Central memory CD8-positive, alpha-beta T cell (primary cell): ENCODE results near the gene MBNL1.

Source experiments
- ATAC-seq: fragments of 150-1000 bp; cut with Tn5 transposase; replicated peaks from 2 replicates; pipeline ENCODE4 v1.10.0; 2022; ENCODE audit warnings: mild to moderate bottlenecking, moderate FRiP score, moderate number of reproducible peaks; ENCODE audit not compliant: poor library complexity, severe bottlenecking; ENCODE audit errors: extremely low read depth
- DNase-seq, 2 donors: peaks; one replicate each; pipeline ENCODE4 v3.0.0; 2021; ENCODE audit warnings: low spot score in 2 of 2
- H3K27ac Mint-ChIP-seq: one replicate; pipeline ENCODE4 v1.8.0; 2022; ENCODE audit warnings: low read depth, mild to moderate bottlenecking, moderate library complexity, mixed read lengths
- H3K27me3 Mint-ChIP-seq: one replicate; pipeline ENCODE4 v1.8.0; 2022; ENCODE audit warnings: mixed read lengths
- H3K36me3 Mint-ChIP-seq: one replicate; pipeline ENCODE4 v1.8.0; 2022; ENCODE audit warnings: mild to moderate bottlenecking, moderate library complexity, mixed read lengths; ENCODE audit not compliant: insufficient read depth
- H3K4me1 Mint-ChIP-seq: one replicate; pipeline ENCODE4 v1.8.0; 2022; ENCODE audit warnings: mixed read lengths
- H3K4me3 Mint-ChIP-seq: one replicate; pipeline ENCODE4 v1.8.0; 2022; ENCODE audit warnings: mild to moderate bottlenecking, moderate library complexity, mixed read lengths
- H3K9me3 Mint-ChIP-seq: one replicate; pipeline ENCODE4 v1.8.0; 2022; ENCODE audit warnings: mixed read lengths

Gene MBNL1, protein sequence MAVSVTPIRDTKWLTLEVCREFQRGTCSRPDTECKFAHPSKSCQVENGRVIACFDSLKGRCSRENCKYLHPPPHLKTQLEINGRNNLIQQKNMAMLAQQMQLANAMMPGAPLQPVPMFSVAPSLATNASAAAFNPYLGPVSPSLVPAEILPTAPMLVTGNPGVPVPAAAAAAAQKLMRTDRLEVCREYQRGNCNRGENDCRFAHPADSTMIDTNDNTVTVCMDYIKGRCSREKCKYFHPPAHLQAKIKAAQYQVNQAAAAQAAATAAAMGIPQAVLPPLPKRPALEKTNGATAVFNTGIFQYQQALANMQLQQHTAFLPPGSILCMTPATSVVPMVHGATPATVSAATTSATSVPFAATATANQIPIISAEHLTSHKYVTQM

DNA sequence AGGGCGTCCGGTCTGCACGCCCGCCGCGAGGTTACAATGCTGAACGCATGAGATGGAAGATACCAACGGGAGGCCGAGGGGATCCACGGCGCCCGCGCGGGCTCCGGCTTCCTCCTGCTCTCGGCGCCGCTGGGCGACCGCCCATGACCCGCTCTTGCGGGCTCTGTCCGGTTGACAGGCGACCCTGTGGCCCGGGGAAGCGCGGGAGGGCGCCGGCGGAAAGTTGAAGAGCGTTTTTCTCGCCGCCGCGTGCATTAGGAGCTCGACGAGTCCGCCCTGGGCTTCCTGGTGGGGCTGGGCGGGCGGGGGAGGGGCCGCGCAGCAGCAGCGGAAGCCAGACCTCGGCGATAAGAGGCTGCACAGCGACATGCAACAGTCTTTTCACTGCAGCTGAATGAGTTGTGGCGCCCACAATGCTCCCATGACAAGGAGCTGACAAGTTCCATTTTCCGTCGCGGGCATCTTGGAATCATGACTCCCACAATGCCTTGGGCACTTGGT, at the start of gene MBNL1:
Gene MBNL1, plus strand, starts transcription at position 375 of the 501 bp plus-strand sequence. CDS start 31,265 bp downstream, outside the sequence.
- Mint-ChIP-seq H3K27me3 (no peaks in the 10 kb centered on the region), H3K4me3 (peak within 1 kb of the TSS; percentile 92), H3K27ac (peak within 1 kb of the TSS; percentile 74), H3K36me3 (peaks cover 51% of the 10 kb centered on the region), H3K4me1 (peaks cover 71% of the 10 kb centered on the region), H3K9me3 (no peaks in the 10 kb centered on the region)
- peak; percentile 66 to 79 for DNase-seq
- ATAC-seq = peak; percentile 71

DNA sequence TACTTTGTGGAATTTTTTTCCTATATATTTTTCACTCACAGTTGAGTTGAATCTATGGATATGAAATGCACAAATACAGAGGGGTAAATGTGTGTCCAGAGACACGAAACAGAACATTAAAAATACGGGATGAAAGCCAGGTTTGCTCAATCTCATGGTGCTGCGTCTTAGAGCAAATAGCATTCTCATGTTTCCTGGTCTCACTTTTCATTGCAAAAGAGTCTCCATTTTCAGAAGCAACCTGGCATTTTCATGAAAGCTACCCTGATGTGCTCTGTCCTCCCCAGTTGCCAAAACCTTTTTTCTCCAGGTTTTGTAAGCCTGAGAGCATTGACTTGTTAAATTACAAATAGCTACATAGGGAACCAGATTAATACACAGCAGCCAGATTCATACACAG, 49.5 kb upstream of the MBNL1 start:
- H3K9me3 Mint-ChIP-seq = no peaks in the 10 kb centered on the region
- H3K4me3 Mint-ChIP-seq = no peak overlapping the region
- ATAC-seq (no peak), DNase-seq (no peak)
- H3K36me3 Mint-ChIP-seq = no peaks in the 10 kb centered on the region
- H3K27ac Mint-ChIP-seq = no peak overlapping the region
- no peaks in the 10 kb centered on the region for H3K27me3 Mint-ChIP-seq
- H3K4me1 Mint-ChIP-seq = peaks cover 32% of the 10 kb centered on the region

DNA sequence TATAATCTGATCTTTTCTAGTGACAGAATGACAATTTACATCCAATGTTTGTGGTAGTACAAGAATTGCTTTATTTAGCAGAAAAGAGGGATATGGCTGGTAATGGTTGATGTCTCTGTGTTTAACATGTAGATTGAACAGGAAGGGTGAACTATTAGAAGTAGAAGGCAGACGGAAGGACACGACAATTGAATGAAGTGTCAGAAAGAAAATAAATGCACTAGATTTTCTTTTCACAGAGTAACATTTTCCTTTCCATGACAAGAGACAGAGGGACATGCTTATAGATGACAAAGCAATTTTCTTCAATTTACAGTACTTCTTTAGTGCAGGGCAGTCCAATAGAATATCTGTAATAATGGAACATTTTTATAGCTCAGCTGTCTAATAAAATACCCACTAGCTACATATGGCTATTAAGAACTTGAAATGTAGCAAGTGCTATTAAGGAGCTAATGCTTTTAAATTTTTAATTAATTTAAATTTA, 48.9 kb upstream of the MBNL1 start:
- H3K27ac Mint-ChIP-seq = no peak overlapping the region
- DNase-seq (no peak), ATAC-seq (no peak)
- peaks cover 32% of the 10 kb centered on the region for H3K4me1 Mint-ChIP-seq
- no peaks in the 10 kb centered on the region for H3K27me3 Mint-ChIP-seq
- no peak overlapping the region for H3K4me3 Mint-ChIP-seq
- H3K36me3 Mint-ChIP-seq = no peaks in the 10 kb centered on the region
- no peaks in the 10 kb centered on the region for H3K9me3 Mint-ChIP-seq

DNA sequence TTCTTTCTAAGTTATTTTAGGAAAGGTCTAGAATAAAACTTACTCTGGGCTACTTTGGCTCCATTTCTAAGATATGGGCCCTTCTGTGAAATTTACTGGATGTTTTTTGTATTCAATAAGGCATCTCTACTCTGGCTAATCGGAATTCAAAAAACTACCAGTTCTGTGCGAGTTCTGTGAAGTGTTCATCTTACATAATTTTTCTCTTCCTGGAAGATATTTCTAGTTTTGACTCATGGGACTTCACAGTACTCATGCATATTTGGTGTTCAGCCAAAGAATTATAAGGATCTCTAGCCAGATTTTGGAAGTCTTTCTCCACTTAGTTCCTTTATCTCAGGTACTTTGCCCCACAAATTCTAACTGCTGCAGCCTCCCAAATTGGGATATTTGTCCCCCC, 46.4 kb upstream of the MBNL1 start:
- no peaks in the 10 kb centered on the region for H3K27me3 Mint-ChIP-seq
- ATAC-seq = no peak
- no peak for DNase-seq
- H3K4me1 Mint-ChIP-seq = peaks cover 39% of the 10 kb centered on the region
- peak overlapping the region; percentile 0 for H3K4me3 Mint-ChIP-seq
- H3K9me3 Mint-ChIP-seq = no peaks in the 10 kb centered on the region
- H3K36me3 Mint-ChIP-seq = no peaks in the 10 kb centered on the region
- H3K27ac Mint-ChIP-seq = peak overlapping the region; percentile 57

DNA sequence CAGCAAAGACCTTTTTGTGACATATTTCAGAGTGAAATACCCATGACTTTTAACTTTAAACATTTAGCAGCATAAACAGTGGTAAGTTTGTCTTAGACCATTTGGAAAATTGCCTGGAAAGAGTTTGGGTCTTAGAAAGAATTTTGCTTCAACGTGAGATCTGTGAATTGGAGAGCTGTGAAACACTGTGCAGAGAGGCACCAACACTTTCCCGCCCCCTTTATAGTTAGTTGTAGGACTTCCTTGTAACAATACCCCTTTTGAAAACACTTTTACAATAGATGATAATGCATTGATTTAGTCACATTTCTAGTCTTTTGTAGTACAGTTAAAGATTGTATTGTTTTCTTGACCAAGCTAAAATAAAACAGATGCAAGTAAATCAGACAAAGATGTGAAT, 43.5 kb upstream of the MBNL1 start:
- Mint-ChIP-seq H3K4me3 (no peak overlapping the region), H3K27me3 (no peaks in the 10 kb centered on the region), H3K4me1 (peaks cover 28% of the 10 kb centered on the region), H3K36me3 (no peaks in the 10 kb centered on the region), H3K9me3 (no peaks in the 10 kb centered on the region), H3K27ac (no peak overlapping the region)
- ATAC-seq (no peak), DNase-seq (no peak)

DNA sequence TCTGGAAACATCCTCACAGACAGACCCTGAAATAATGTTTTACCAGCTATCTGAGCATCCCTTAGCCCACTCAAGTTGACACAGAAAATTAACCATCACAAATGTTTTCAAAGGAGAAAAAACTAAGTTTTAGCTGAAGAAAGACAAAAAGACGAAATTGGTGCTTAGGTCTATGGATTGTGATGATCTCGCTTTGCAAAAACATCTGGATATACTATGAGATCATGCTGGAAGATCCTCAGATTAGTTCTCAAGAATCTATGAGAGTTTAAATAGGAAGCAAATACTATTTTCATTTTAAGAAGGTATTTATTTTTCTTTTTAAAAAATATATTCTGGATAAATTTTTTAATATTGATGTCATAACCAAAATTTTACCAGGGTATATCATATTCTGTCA, 42.6 kb upstream of the MBNL1 start:
- no peaks in the 10 kb centered on the region for H3K27me3 Mint-ChIP-seq
- H3K4me3 Mint-ChIP-seq = no peak overlapping the region

DNA sequence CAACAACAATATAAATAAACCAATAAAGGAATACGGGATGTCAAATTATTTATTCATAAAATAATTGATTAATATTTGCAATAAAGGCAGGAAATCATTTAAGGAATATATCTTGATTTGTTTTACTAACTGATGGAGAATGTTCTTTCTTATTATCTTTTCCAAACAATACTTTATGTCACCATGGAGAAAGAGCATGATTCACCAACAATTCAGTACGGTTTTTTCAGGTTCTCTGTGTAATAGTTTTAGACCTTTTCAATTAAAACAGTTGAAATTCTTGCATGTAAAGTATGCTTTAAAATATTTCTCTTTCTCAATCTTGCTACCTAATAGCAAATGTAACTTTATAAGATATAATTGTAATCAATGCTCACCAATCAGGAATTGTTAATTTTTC, 41.7 kb upstream of the MBNL1 start:
- DNase-seq (no peak), ATAC-seq (no peak)
- H3K27ac Mint-ChIP-seq = no peak overlapping the region
- H3K4me3 Mint-ChIP-seq = no peak overlapping the region
- H3K4me1 Mint-ChIP-seq = peaks cover 38% of the 10 kb centered on the region
- no peaks in the 10 kb centered on the region for H3K36me3 Mint-ChIP-seq
- no peaks in the 10 kb centered on the region for H3K9me3 Mint-ChIP-seq
- no peaks in the 10 kb centered on the region for H3K27me3 Mint-ChIP-seq

More for the DNA sequence above, 42.6 kb upstream of the MBNL1 start:
- no peak for DNase-seq
- ATAC-seq = no peak
- H3K27ac Mint-ChIP-seq = no peak overlapping the region
- H3K9me3 Mint-ChIP-seq = no peaks in the 10 kb centered on the region
- H3K4me1 Mint-ChIP-seq = peaks cover 38% of the 10 kb centered on the region
- H3K36me3 Mint-ChIP-seq = no peaks in the 10 kb centered on the region

DNA sequence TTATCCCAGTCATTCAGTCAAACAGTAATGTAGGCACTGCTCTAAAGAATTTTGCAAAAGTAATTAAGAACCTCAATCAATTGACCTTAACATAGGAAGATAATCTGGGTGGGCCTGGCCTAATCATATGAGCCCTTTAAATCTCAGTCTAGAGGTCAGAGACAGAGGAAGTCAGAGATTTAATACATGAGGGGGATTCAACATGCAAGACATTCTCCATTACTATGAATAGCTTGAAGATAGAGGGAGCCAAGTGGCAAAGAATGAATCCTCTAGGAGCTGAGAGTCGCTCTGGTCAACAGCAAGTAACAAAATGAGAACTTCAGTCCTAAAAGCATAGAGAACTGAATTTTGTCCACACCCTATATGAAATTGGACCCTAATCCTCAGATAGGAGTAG, 39.0 kb upstream of the MBNL1 start:
- no peaks in the 10 kb centered on the region for H3K36me3 Mint-ChIP-seq
- DNase-seq = no peak
- H3K27me3 Mint-ChIP-seq = no peaks in the 10 kb centered on the region
- H3K27ac Mint-ChIP-seq = no peak overlapping the region
- H3K9me3 Mint-ChIP-seq = no peaks in the 10 kb centered on the region
- no peak for ATAC-seq
- H3K4me1 Mint-ChIP-seq = peaks cover 33% of the 10 kb centered on the region
- H3K4me3 Mint-ChIP-seq = no peak overlapping the region

DNA sequence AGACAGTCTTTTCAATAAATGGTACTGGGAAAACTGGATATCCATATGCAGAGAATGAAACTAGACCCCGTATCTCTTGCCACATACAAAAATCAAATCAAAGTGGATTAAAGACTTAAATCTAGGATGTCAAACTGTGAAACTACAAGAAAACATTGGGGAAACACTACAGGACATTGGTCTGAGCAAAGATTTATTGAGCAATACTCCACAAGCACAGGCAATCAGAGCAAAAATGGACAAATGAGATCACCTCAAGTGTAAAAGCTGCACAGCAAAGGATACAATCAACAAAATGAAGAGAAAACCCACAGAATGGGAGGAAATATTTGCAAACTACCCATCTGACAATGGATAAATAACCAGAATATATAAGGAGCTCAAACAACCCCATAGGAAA, 38.4 kb upstream of the MBNL1 start:
- no peak overlapping the region for H3K27ac Mint-ChIP-seq
- ATAC-seq (no peak), DNase-seq (no peak)
- H3K36me3 Mint-ChIP-seq = no peaks in the 10 kb centered on the region
- no peak overlapping the region for H3K4me3 Mint-ChIP-seq
- peaks cover 34% of the 10 kb centered on the region for H3K4me1 Mint-ChIP-seq
- no peaks in the 10 kb centered on the region for H3K27me3 Mint-ChIP-seq
- no peaks in the 10 kb centered on the region for H3K9me3 Mint-ChIP-seq

DNA sequence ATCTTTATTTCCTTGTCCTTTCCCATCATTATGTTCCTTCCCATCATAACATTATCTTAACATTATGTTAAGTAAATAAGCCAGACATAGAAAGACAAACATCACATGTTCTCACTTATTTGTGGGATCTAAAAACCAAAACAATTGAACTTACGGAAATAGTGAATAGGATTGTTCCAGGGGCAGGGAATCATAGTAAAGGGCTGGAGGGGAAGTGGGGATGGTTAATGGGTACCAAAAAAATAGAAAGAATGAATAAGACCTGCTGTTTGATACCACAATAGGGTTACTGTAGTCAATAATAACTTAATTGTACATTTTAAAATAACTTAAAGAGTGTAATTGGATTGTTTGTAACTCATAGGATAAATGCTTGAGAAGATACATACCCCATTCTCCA, 36.7 kb upstream of the MBNL1 start:
- no peaks in the 10 kb centered on the region for H3K27me3 Mint-ChIP-seq

DNA sequence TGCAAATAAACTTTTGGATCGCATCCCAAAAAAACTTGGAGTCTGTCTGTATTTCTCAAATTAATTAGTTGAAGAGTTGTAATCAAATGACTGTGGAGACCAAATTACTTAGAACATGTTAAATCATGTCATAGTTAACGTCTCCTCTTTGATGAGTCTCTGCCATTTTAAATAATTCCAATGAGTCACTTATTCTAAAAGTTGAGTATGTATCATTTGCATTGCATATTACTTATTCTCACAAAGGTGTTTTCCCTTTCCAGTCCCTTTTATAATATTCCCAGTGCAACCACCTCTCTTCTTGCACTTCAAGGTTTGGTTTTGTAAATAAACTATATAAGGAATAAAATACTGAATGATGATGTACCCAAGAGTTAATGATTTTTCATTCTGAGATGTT, 36.0 kb upstream of the MBNL1 start:
- Mint-ChIP-seq H3K27ac (no peak overlapping the region), H3K27me3 (no peaks in the 10 kb centered on the region), H3K36me3 (no peaks in the 10 kb centered on the region), H3K4me1 (peaks cover 49% of the 10 kb centered on the region), H3K4me3 (no peak overlapping the region), H3K9me3 (no peaks in the 10 kb centered on the region)
- no peak for ATAC-seq
- no peak for DNase-seq

More for the DNA sequence above, 36.7 kb upstream of the MBNL1 start:
- no peak for DNase-seq
- no peaks in the 10 kb centered on the region for H3K9me3 Mint-ChIP-seq
- H3K4me1 Mint-ChIP-seq = peaks cover 43% of the 10 kb centered on the region
- H3K36me3 Mint-ChIP-seq = no peaks in the 10 kb centered on the region
- ATAC-seq = no peak
- no peak overlapping the region for H3K4me3 Mint-ChIP-seq
- no peak overlapping the region for H3K27ac Mint-ChIP-seq

DNA sequence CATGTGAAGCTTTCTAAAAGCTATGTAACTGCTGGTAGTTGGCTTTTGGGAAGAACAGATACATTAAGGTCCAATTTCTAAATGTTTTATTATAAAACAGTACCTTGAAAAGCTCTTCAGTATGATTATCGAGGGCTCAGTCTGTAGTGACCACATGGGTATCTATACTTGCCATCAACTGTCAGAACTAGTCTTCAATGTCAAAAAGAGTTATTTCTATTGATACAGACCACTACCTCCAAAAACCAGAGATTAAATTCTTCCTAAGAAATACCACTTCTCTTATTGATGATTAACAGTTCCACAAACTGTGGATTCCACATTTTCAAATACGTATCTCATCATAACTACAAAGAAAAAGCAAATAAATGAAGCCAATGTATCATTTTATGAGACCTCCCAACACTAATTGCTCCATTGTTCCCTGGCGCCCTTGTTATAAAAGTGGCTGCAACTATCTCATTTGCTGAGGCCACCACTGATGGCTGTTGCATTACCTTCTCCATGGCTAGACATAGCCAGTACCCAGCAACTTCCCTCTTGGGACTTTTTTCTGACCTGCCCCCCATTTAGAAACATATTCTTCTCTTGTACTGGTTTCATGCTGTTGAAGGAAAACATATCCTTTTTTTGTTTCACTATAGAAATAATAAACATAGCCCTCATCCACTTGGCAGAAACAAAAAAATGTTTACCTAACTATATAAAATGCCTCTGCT, 33.9 kb upstream of the MBNL1 start:
- H3K4me1 Mint-ChIP-seq = peaks cover 59% of the 10 kb centered on the region
- H3K4me3 Mint-ChIP-seq = no peak overlapping the region
- no peaks in the 10 kb centered on the region for H3K36me3 Mint-ChIP-seq
- no peak for DNase-seq
- no peak for ATAC-seq
- H3K9me3 Mint-ChIP-seq = no peaks in the 10 kb centered on the region
- H3K27ac Mint-ChIP-seq = no peak overlapping the region
- H3K27me3 Mint-ChIP-seq = no peaks in the 10 kb centered on the region
